GM23338 (cell line): ENCODE results near the gene NELFCD. TPM values are rescaled to one million over a fixed set of nuclear protein-coding genes. Genes with fewer than 3 reads are reported as not detected.

Experiments used
- ATAC-seq: fragments of 200-7000 bp; cut with Tn5 transposase; 3 replicates; pipeline ENCODE4 v1.9.1; 2020
- DNase-seq: peaks from one replicate; pipeline ENCODE4 v3.0.0-alpha.2; 2015; ENCODE audit warnings: low spot score
- H2AFZ ChIP-seq: fragments of 200-600 bp; sonication (generic); 2 replicates; pipeline ENCODE4 v1.8.0; 2016; ENCODE audit warnings: antibody characterized with exemption, mild to moderate bottlenecking, moderate library complexity
- H3F3A ChIP-seq: fragments of 200-600 bp; sonication (generic); replicated peaks from 2 replicates; pipeline ENCODE4 v1.8.0; 2017; ENCODE audit warnings: antibody characterized with exemption, mixed run types, low read depth
- H3K27ac ChIP-seq: fragments of 200-600 bp; sonication (generic); 2 replicates; pipeline ENCODE4 v1.6.1; 2016; ENCODE audit warnings: low read depth
- H3K27me3 ChIP-seq: fragments of 200-600 bp; sonication (generic); 2 replicates; pipeline ENCODE4 v1.8.0; 2016; ENCODE audit warnings: mild to moderate bottlenecking, mixed run types, moderate library complexity; ENCODE audit not compliant: insufficient read depth
- H3K36me3 ChIP-seq: fragments of 200-600 bp; sonication (generic); 2 replicates; pipeline ENCODE4 v1.8.0; 2016; ENCODE audit warnings: mild to moderate bottlenecking; ENCODE audit not compliant: insufficient read depth
- H3K4me1 ChIP-seq: fragments of 200-600 bp; sonication (generic); 2 replicates; pipeline ENCODE4 v1.8.0; 2016; ENCODE audit warnings: mild to moderate bottlenecking, moderate library complexity; ENCODE audit not compliant: insufficient read depth
- H3K4me2 ChIP-seq: fragments of 200-600 bp; sonication (generic); 2 replicates; pipeline ENCODE4 v1.7.1; 2017; ENCODE audit warnings: mixed run types
- H3K4me3 ChIP-seq: fragments of 200-600 bp; sonication (generic); 2 replicates; pipeline ENCODE4 v1.6.1; 2016; ENCODE audit warnings: mixed run types
- H3K79me2 ChIP-seq: fragments of 200-600 bp; sonication (generic); replicated peaks from 2 replicates; pipeline ENCODE4 v1.8.0; 2017; ENCODE audit warnings: mild to moderate bottlenecking; ENCODE audit not compliant: insufficient read depth
- H3K9me2 ChIP-seq: fragments of 200-600 bp; sonication (generic); 2 replicates; pipeline ENCODE4 v1.8.0; 2017; ENCODE audit not compliant: insufficient read depth
- H4K20me1 ChIP-seq: fragments of 200-600 bp; sonication (generic); replicated peaks from 2 replicates; pipeline ENCODE4 v1.8.0; 2017; ENCODE audit warnings: mild to moderate bottlenecking; ENCODE audit not compliant: insufficient read depth
- H3K27ac Mint-ChIP-seq: 2 replicates; pipeline ENCODE4 v1.8.0; 2020; ENCODE audit warnings: inconsistent platforms, mild to moderate bottlenecking, moderate library complexity, mixed read lengths
- H3K27me3 Mint-ChIP-seq: 3 replicates; pipeline ENCODE4 v1.8.0; 2022; ENCODE audit warnings: low read depth, mild to moderate bottlenecking, moderate library complexity, mixed read lengths, inconsistent platforms; ENCODE audit not compliant: insufficient read depth, poor library complexity
- H3K36me3 Mint-ChIP-seq: 3 replicates; pipeline ENCODE4 v1.8.0; 2021; ENCODE audit warnings: low read depth, mild to moderate bottlenecking, inconsistent platforms, moderate library complexity, mixed read lengths
- H3K4me1 Mint-ChIP-seq: 3 replicates; pipeline ENCODE4 v1.8.0; 2020; ENCODE audit warnings: mild to moderate bottlenecking, inconsistent platforms, mixed read lengths
- H3K4me3 Mint-ChIP-seq: 3 replicates; pipeline ENCODE4 v1.8.0; 2021; ENCODE audit warnings: moderate library complexity, mild to moderate bottlenecking, inconsistent platforms, mixed read lengths
- H3K9me3 Mint-ChIP-seq: 3 replicates; pipeline ENCODE4 v1.8.0; 2020; ENCODE audit warnings: moderate library complexity, mild to moderate bottlenecking, inconsistent platforms, mixed read lengths
- CREB1 ChIP-seq: fragments of 250-450 bp; sonication (Bioruptor Pico); IDR thresholded peaks from 2 replicates; pipeline ENCODE4 v1.5.0; 2020; ENCODE audit warnings: low read depth, mild to moderate bottlenecking, moderate library complexity
- EZH2 ChIP-seq: fragments of 200-600 bp; sonication (generic); IDR thresholded peaks from one replicate; pipeline ENCODE4 v1.8.0; 2017; ENCODE audit warnings: antibody characterized with exemption, mild to moderate bottlenecking, low read depth; ENCODE audit not compliant: unreplicated experiment
- EZH2phosphoT487 ChIP-seq: fragments of 200-600 bp; sonication (generic); IDR thresholded peaks from one replicate; pipeline ENCODE4 v1.8.1; 2018; ENCODE audit warnings: antibody characterized with exemption; ENCODE audit not compliant: unreplicated experiment
- JUNB ChIP-seq: IDR thresholded peaks from one replicate; pipeline ENCODE4 v1.6.1; 2016; ENCODE audit warnings: antibody characterized with exemption; ENCODE audit not compliant: unreplicated experiment
- NANOG ChIP-seq: IDR thresholded peaks from 2 replicates; pipeline ENCODE4 v1.6.1; 2016; ENCODE audit warnings: antibody characterized with exemption, borderline replicate concordance
- STAT1 ChIP-seq: IDR thresholded peaks from one replicate; pipeline ENCODE4 v1.6.1; 2016; ENCODE audit warnings: antibody characterized with exemption; ENCODE audit not compliant: unreplicated experiment
- ZNF114 ChIP-seq: fragments of 250-450 bp; sonication (Bioruptor Pico); IDR thresholded peaks from 2 replicates; pipeline ENCODE4 v1.5.0; 2020; ENCODE audit warnings: mild to moderate bottlenecking, moderate library complexity
- ZNF331 ChIP-seq: fragments of 250-450 bp; sonication (Bioruptor Pico); IDR thresholded peaks from 2 replicates; pipeline ENCODE4 v1.5.0; 2020; ENCODE audit warnings: low read depth, mild to moderate bottlenecking, moderate library complexity
- polyA plus RNA-seq: library from polyadenylated mRNA; unstranded; fragments of >200 nt; fragmentation: Nextera tagmentation; extraction: Ambion mirVana; gene quantifications from 2 replicates; pipeline ENCODE4 v1.2.1, GENCODE V29; 2016
- total RNA-seq: library from RNA; depleted of rRNA; stranded (reverse); fragments of >200 nt; shearing (Covaris generic); gene quantifications from 2 replicates; pipeline ENCODE4 v1.2.3, GENCODE V29; 2014
- TF ChIP-seq, protein P1 (sequence below): fragments of 250-450 bp; sonication (Bioruptor Pico); IDR thresholded peaks from 2 replicates; pipeline ENCODE4 v1.5.0; 2020; ENCODE audit warnings: mild to moderate bottlenecking, moderate library complexity
- TF ChIP-seq, protein P2 (sequence below): IDR thresholded peaks from one replicate; pipeline ENCODE4 v1.6.1; 2018; ENCODE audit warnings: antibody characterized with exemption; ENCODE audit not compliant: unreplicated experiment
- TF ChIP-seq, protein P3 (sequence below): IDR thresholded peaks from 2 replicates; pipeline ENCODE4 v1.6.1; 2016; ENCODE audit warnings: antibody characterized with exemption
- TF ChIP-seq, protein P4 (sequence below), 2 experiments: fragments of 200-600 bp in 1 of 2; sonication (generic) in 1 of 2; conservative IDR thresholded peaks; 2 replicates each; pipeline versions ENCODE4 v1.5.1 to v1.6.1; 2016 to 2017; ENCODE audit warnings: antibody characterized with exemption in 2 of 2, low read depth in 2 of 2, mild to moderate bottlenecking in 2 of 2, moderate library complexity in 1 of 2

The NELFCD gene
- total and polyA plus RNA-seq, 2 experiments from 2014 or later, result 52.9 to 75.8 TPM

DNA sequence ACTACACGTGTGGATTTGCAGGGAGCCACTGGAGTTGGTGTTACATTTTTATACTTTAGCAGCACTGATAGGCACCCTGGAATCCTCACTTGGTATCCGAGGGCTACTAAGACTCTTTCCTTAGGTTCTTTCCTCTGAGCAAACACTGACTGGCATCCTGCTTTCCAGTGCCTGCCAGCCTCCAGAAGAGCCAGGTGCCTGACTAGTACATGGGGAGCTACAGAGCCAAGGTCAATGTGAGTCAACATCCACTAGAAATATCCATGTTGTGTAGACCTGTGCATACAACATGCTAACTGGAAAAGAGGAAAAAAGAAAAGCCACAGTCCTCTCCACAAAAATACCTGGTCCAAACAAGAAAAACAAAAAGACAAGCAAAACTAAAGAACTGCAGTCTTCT lies 44.0 kb downstream of the NELFCD start:
- Histone ChIP-seq H3K36me3 (peaks cover 28% of the 10 kb centered on the region), H3K9me2 (no peaks in the 10 kb centered on the region), H3K79me2 (peaks cover 32% of the 10 kb centered on the region), H3F3A (0 out of 2 replicates have a peak, but pooled peaks cover 2% of the 10 kb centered on the region), H2AFZ (no peak overlapping the region), H3K27me3 (no peaks in the 10 kb centered on the region), H3K4me3 (no peak overlapping the region), H4K20me1 (peaks cover 30% of the 10 kb centered on the region), H3K27ac (no peak overlapping the region), H3K4me2 (no peak overlapping the region), H3K4me1 (peaks cover 19% of the 10 kb centered on the region)
- Mint-ChIP-seq H3K4me3 (no peak overlapping the region), H3K27me3 (peaks cover 24% of the 10 kb centered on the region), H3K36me3 (peaks cover 66% of the 10 kb centered on the region), H3K9me3 (no peaks in the 10 kb centered on the region), H3K4me1 (peaks cover 30% of the 10 kb centered on the region), H3K27ac (no peak overlapping the region)
- no peak for ATAC-seq
- TF ChIP-seq ZNF331 (CRISPR knock-in tag) (no peak), JUNB (no peak), EZH2phosphoT487 (no peak), EZH2 (no peak), STAT1 (no peak), ZNF114 (CRISPR knock-in tag) (no peak), CREB1 (no peak), NANOG (no peak)
- TF ChIP-seq, protein P1, sequence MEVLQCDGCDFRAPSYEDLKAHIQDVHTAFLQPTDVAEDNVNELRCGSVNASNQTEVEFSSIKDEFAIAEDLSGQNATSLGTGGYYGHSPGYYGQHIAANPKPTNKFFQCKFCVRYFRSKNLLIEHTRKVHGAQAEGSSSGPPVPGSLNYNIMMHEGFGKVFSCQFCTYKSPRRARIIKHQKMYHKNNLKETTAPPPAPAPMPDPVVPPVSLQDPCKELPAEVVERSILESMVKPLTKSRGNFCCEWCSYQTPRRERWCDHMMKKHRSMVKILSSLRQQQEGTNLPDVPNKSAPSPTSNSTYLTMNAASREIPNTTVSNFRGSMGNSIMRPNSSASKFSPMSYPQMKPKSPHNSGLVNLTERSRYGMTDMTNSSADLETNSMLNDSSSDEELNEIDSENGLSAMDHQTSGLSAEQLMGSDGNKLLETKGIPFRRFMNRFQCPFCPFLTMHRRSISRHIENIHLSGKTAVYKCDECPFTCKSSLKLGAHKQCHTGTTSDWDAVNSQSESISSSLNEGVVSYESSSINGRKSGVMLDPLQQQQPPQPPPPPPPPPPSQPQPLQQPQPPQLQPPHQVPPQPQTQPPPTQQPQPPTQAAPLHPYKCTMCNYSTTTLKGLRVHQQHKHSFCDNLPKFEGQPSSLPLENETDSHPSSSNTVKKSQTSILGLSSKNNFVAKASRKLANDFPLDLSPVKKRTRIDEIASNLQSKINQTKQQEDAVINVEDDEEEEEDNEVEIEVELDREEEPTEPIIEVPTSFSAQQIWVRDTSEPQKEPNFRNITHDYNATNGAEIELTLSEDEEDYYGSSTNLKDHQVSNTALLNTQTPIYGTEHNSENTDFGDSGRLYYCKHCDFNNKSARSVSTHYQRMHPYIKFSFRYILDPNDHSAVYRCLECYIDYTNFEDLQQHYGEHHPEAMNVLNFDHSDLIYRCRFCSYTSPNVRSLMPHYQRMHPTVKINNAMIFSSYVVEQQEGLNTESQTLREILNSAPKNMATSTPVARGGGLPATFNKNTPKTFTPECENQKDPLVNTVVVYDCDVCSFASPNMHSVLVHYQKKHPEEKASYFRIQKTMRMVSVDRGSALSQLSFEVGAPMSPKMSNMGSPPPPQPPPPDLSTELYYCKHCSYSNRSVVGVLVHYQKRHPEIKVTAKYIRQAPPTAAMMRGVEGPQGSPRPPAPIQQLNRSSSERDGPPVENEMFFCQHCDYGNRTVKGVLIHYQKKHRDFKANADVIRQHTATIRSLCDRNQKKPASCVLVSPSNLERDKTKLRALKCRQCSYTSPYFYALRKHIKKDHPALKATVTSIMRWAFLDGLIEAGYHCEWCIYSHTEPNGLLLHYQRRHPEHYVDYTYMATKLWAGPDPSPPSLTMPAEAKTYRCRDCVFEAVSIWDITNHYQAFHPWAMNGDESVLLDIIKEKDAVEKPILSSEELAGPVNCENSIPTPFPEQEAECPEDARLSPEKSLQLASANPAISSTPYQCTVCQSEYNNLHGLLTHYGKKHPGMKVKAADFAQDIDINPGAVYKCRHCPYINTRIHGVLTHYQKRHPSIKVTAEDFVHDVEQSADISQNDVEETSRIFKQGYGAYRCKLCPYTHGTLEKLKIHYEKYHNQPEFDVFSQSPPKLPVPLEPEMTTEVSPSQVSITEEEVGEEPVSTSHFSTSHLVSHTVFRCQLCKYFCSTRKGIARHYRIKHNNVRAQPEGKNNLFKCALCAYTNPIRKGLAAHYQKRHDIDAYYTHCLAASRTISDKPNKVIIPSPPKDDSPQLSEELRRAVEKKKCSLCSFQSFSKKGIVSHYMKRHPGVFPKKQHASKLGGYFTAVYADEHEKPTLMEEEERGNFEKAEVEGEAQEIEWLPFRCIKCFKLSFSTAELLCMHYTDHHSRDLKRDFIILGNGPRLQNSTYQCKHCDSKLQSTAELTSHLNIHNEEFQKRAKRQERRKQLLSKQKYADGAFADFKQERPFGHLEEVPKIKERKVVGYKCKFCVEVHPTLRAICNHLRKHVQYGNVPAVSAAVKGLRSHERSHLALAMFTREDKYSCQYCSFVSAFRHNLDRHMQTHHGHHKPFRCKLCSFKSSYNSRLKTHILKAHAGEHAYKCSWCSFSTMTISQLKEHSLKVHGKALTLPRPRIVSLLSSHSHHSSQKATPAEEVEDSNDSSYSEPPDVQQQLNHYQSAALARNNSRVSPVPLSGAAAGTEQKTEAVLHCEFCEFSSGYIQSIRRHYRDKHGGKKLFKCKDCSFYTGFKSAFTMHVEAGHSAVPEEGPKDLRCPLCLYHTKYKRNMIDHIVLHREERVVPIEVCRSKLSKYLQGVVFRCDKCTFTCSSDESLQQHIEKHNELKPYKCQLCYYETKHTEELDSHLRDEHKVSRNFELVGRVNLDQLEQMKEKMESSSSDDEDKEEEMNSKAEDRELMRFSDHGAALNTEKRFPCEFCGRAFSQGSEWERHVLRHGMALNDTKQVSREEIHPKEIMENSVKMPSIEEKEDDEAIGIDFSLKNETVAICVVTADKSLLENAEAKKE (CRISPR knock-in tag), result no peak
- TF ChIP-seq, protein P2, sequence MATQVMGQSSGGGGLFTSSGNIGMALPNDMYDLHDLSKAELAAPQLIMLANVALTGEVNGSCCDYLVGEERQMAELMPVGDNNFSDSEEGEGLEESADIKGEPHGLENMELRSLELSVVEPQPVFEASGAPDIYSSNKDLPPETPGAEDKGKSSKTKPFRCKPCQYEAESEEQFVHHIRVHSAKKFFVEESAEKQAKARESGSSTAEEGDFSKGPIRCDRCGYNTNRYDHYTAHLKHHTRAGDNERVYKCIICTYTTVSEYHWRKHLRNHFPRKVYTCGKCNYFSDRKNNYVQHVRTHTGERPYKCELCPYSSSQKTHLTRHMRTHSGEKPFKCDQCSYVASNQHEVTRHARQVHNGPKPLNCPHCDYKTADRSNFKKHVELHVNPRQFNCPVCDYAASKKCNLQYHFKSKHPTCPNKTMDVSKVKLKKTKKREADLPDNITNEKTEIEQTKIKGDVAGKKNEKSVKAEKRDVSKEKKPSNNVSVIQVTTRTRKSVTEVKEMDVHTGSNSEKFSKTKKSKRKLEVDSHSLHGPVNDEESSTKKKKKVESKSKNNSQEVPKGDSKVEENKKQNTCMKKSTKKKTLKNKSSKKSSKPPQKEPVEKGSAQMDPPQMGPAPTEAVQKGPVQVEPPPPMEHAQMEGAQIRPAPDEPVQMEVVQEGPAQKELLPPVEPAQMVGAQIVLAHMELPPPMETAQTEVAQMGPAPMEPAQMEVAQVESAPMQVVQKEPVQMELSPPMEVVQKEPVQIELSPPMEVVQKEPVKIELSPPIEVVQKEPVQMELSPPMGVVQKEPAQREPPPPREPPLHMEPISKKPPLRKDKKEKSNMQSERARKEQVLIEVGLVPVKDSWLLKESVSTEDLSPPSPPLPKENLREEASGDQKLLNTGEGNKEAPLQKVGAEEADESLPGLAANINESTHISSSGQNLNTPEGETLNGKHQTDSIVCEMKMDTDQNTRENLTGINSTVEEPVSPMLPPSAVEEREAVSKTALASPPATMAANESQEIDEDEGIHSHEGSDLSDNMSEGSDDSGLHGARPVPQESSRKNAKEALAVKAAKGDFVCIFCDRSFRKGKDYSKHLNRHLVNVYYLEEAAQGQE, result no peak
- TF ChIP-seq, protein P3, sequence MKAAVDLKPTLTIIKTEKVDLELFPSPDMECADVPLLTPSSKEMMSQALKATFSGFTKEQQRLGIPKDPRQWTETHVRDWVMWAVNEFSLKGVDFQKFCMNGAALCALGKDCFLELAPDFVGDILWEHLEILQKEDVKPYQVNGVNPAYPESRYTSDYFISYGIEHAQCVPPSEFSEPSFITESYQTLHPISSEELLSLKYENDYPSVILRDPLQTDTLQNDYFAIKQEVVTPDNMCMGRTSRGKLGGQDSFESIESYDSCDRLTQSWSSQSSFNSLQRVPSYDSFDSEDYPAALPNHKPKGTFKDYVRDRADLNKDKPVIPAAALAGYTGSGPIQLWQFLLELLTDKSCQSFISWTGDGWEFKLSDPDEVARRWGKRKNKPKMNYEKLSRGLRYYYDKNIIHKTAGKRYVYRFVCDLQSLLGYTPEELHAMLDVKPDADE, result no peak
- TF ChIP-seq, protein P4, sequence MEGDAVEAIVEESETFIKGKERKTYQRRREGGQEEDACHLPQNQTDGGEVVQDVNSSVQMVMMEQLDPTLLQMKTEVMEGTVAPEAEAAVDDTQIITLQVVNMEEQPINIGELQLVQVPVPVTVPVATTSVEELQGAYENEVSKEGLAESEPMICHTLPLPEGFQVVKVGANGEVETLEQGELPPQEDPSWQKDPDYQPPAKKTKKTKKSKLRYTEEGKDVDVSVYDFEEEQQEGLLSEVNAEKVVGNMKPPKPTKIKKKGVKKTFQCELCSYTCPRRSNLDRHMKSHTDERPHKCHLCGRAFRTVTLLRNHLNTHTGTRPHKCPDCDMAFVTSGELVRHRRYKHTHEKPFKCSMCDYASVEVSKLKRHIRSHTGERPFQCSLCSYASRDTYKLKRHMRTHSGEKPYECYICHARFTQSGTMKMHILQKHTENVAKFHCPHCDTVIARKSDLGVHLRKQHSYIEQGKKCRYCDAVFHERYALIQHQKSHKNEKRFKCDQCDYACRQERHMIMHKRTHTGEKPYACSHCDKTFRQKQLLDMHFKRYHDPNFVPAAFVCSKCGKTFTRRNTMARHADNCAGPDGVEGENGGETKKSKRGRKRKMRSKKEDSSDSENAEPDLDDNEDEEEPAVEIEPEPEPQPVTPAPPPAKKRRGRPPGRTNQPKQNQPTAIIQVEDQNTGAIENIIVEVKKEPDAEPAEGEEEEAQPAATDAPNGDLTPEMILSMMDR (conservative IDR thresholded peaks at IDR 0.05; ENCODE audit: low read depth in 2 of 2), result no peak
- DNase-seq, result no peak
